Measurements from ENCODE around the gene GULP1.
"Not testable (repeated sequence)": the region's sequence is repeated elsewhere in the genome, so short reads cannot be mapped to it uniquely, and the experiment has no call there.

GULP1 gene

GRCh38 chr2:188492751-188493150 is 201.1 kb downstream of the GULP1 start:
- no peak for DNase-seq

GRCh38 chr2:188494906-188495305 is 203.2 kb downstream of the GULP1 start:
- no peak for DNase-seq

GRCh38 chr2:188495969-188496431 is 204.3 kb downstream of the GULP1 start:
- no peak for DNase-seq

DNA sequence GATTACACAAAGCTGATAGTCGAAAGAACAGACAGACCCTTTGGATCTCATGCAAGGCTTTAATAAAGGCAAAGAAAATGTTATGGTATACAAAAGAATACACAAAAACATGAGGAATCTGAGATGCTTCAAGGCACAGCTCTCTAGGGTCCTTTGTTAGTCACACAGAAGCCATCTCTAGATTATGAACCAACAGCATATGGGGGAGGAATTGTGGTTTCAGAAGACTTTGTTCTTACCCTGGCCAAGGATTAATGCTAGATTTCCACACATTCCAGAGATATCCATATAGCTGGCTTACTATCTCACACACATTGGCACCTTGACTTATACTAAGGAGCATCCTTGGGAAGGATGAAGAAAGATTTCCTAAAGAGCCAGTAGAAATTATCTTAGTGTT is 206.1 kb downstream of the GULP1 start:
- no peak for DNase-seq

DNA sequence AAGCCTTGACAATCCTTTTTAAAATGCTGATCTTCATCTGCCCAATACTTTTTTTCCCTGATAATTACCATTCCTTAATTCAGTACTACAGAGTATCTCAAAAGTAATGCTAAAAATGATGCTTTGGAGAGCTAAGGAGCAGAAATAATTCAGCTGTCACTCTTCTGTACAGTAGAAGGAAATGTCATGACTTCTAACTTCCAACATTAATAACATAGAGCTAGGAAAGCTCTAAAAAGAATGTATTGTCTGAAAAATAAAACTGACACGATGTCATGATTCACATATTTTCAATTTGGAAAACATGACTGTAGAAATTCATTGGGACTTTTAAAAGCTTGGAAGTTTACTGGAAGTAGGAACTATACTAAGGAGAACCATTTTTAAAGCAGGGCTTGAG is 212.3 kb downstream of the GULP1 start:
- DNase-seq, result no peak

GRCh38 chr2:188506843-188507242 is 215.2 kb downstream of the GULP1 start:
- DNase-seq, result no peak

- DNase-seq, result no peak
Observed at GRCh38 chr2:188511346-188511745, 219.7 kb downstream of the GULP1 start.

- DNase-seq, result no peak
Observed at GRCh38 chr2:188512456-188512855, 220.8 kb downstream of the GULP1 start.

GRCh38 chr2:188515918-188516317 is 224.2 kb downstream of the GULP1 start:
- no peak for DNase-seq

- DNase-seq, result no peak
Observed at GRCh38 chr2:188517549-188518215, 226.0 kb downstream of the GULP1 start.

DNA sequence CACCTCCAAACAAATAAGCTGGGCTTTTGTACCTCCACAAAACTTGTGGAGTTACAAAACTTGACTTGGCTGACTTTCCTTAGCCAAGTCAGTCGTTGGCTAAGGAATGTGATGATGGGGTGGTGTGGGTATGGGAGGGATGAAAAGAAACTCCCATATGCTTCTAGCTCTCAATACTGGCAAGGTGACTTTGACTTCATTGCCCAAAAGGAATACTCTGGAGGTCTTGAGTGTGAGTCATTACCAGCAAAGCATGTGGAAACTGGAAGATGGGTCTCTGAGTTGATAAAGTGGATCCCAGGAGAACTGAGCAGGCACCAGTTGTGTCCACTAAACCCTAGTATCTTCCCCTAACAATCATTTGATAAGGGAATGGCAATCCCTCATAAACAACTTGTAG is 226.7 kb downstream of the GULP1 start:
- no peak for DNase-seq

DNA sequence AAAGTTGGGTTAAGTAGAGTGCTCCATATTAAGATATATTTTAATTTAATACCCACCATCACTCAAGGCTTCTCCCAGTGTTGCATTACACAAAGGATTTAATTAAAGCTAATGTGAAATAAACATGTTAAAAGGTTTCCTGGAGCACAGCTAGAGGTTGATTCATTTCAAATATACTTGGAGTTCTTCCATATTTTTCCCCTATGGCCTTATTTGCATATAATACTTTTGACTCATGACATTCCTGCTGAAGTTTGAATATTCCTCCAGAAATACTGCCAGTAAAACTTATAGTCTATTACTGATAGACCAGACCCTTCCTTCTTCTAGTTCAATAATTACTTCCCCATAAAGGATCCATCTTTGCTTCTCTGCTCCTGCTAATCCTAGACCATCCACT is 227.5 kb downstream of the GULP1 start:
- no peak for DNase-seq

- DNase-seq, result no peak
Observed at GRCh38 chr2:188522517-188522916, 230.8 kb downstream of the GULP1 start.

DNA sequence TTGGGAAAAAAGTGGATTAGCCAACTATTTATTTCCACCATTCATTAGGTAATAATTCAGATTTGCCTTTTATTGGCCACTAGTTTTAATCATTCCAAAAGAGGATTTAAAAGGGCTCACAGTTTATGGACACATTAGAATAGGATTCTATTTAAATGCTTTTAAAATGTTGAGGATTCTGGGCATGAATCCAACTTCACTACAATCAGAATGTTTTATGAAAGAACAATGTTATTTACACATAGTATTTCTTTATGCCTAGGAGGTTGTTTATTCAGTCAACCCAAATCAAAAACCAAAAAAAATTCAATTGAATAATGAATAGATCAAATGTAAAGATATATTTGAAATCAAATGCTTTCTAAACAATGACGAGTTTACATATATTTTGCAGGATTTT is 232.2 kb downstream of the GULP1 start:
- DNase-seq, result no peak

- no peak for DNase-seq
Observed at GRCh38 chr2:188524519-188525113, 232.9 kb downstream of the GULP1 start.

GRCh38 chr2:188526701-188527100 is 235.0 kb downstream of the GULP1 start:
- DNase-seq, result no peak

- no peak for DNase-seq
Observed at GRCh38 chr2:188527141-188527540, 235.5 kb downstream of the GULP1 start.

DNA sequence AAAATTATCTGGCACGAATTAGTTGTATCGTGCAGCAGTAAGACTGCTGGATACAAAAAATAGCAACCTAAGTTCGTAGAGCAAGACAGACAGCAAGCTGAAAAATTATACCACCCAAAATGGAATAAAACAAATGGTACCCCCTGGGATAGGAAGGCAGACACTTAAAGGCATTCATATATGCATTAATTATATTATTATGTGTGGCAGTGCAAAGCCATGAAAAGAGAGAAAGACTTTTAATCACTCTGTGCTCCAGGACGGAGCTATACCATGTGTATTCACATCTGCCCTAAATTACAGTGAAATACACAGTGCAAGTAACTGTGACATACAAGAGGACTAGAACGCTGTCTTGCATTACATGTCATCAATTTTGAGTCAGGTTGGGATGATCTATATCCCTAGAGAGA is 235.9 kb downstream of the GULP1 start:
- no peak for DNase-seq

DNA sequence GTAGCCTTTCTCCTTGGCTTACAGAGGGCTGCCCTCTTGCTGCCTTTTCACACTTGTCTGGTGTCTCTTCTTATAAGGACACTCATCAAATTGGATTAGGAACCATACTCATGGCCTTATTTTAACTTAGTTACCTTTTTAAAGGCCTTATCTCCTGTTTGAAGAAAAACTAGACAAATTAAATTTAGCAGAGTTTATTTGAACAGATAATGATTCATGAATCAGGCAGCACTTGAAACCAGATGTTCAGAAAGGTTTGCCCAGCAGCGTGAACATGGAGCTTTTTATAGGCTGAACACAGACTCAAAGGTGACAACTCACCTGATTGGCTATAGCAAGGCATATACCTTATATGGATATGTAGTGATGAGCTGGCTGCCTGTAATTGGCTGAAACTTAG is 238.0 kb downstream of the GULP1 start:
- DNase-seq, result no peak

GRCh38 chr2:188534875-188535274 is 243.2 kb downstream of the GULP1 start:
- DNase-seq, result no peak

- no peak for DNase-seq
Observed at GRCh38 chr2:188551671-188552070, 260.0 kb downstream of the GULP1 start.

DNA sequence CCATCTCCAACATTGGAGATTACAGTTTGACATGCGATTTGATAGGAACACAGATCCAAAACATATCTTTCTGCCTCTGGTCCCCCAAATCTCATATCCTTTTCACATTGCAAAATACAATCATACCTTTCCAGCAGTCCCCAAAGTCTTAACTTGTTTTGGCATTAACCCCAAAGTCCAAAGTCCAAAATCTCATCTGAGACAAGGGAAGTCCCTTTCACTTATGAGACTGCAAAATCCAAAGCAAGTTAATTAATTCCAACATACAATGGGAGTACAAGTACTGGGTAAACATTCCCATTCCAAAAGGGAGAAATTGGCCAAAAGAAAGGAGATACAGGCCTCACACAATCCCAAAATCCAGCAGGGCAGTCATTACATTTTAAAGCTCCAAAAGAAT is 265.4 kb downstream of the GULP1 start:
- no peak for DNase-seq

DNA sequence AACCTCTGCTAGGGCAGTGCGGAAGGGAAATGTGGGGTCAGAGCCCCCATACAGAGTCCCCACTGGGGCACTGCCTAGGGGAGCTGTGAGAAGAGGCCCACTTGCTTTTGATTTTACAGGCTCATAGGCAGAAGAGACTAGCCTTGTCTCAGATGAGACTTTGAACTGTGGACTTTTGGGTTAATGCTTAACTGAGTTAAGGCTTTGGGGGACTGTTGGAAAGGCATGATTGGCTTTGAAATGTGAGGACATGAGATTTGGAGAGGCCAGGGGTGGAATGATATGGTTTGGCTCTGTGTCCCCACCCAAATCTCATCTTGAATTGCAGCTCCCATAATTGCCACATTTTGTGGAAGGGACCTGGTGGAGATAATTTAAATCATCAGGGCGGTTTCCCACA is 267.8 kb downstream of the GULP1 start:
- DNase-seq, result not testable (repeated sequence)

DNA sequence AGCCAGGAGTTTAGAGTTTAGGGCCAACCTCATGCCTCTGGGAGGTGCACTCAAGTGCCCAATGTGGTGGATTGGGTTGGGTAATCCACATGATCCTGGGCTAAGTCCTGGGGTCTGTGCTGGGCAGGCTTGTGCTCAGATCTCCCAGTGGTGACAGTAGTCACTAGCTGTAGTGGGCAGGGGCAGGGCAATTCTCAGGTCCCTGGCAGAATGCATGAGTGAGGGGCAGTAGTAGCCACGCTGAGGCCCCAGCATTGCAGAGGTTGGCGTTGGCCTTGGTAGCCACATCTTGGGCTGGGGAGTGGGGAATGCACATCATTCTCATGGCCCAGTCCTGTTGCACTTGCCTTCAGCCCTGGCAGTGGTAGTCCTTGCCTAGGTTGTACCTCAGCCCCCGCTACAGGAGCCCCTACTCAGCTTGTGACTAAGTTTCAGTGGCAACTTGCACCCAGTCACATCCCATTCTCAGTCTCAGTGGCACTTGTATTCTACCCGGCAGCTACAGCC is 269.9 kb downstream of the GULP1 start:
- DNase-seq, result no peak
